ENCODE results near the gene FOXP1.

The FOXP1 gene

GRCh38 chr3:71277341-71277740, 306.2 kb downstream of the FOXP1 start:
- no peak for ATAC-seq
- TF ChIP-seq CREB5 (CRISPR knock-in tag; IDR thresholded peaks at IDR 0.05; ENCODE audit: low read depth) (no peak), ZC3H10 (CRISPR knock-in tag; IDR thresholded peaks at IDR 0.05) (no peak), OSR1 (CRISPR knock-in tag; IDR thresholded peaks at IDR 0.05) (no peak), ZNF70 (CRISPR knock-in tag; IDR thresholded peaks at IDR 0.05) (no peak), ARNTL (CRISPR knock-in tag; IDR thresholded peaks at IDR 0.05; ENCODE audit: borderline replicate concordance, low read depth) (no peak), ZNF565 (CRISPR knock-in tag; conservative IDR thresholded peaks at IDR 0.05; ENCODE audit: low read depth) (no peak), TOX (CRISPR knock-in tag; IDR thresholded peaks at IDR 0.05; ENCODE audit: borderline replicate concordance) (no peak), CSDC2 (CRISPR knock-in tag; IDR thresholded peaks at IDR 0.05) (no peak), PPARA (CRISPR knock-in tag; IDR thresholded peaks at IDR 0.05; ENCODE audit: borderline replicate concordance) (no peak), CSRNP3 (CRISPR knock-in tag; IDR thresholded peaks at IDR 0.05) (no peak), TCF4 (CRISPR knock-in tag; IDR thresholded peaks at IDR 0.05; ENCODE audit: borderline replicate concordance) (no peak), ZFP30 (CRISPR knock-in tag; IDR thresholded peaks at IDR 0.05) (no peak), ZFP3 (CRISPR knock-in tag; IDR thresholded peaks at IDR 0.05) (no peak), ISL1 (CRISPR knock-in tag; IDR thresholded peaks at IDR 0.05) (no peak), RARB (CRISPR knock-in tag; IDR thresholded peaks at IDR 0.05) (no peak)

GRCh38 chr3:71276531-71276930, 307.0 kb downstream of the FOXP1 start:
- TF ChIP-seq ZFP3 (CRISPR knock-in tag; IDR thresholded peaks at IDR 0.05) (no peak), SNAI2 (CRISPR knock-in tag; IDR thresholded peaks at IDR 0.05) (no peak), ARNTL (CRISPR knock-in tag; IDR thresholded peaks at IDR 0.05; ENCODE audit: borderline replicate concordance, low read depth) (no peak), BACH2 (CRISPR knock-in tag; IDR thresholded peaks at IDR 0.05; ENCODE audit: borderline replicate concordance) (no peak), ZNF70 (CRISPR knock-in tag; IDR thresholded peaks at IDR 0.05) (no peak), ESRRG (CRISPR knock-in tag; IDR thresholded peaks at IDR 0.05) (no peak), OSR1 (CRISPR knock-in tag; IDR thresholded peaks at IDR 0.05) (no peak), GLIS3 (CRISPR knock-in tag; IDR thresholded peaks at IDR 0.05) (no peak), CSDC2 (CRISPR knock-in tag; IDR thresholded peaks at IDR 0.05) (no peak), PPARA (CRISPR knock-in tag; IDR thresholded peaks at IDR 0.05; ENCODE audit: borderline replicate concordance) (no peak), TOX (CRISPR knock-in tag; IDR thresholded peaks at IDR 0.05; ENCODE audit: borderline replicate concordance) (no peak), ZNF8 (CRISPR knock-in tag; IDR thresholded peaks at IDR 0.05) (no peak), ZC3H10 (CRISPR knock-in tag; IDR thresholded peaks at IDR 0.05) (no peak), TCF4 (CRISPR knock-in tag; IDR thresholded peaks at IDR 0.05; ENCODE audit: borderline replicate concordance) (no peak), POU6F1 (CRISPR knock-in tag; IDR thresholded peaks at IDR 0.05; ENCODE audit: borderline replicate concordance, low read depth) (no peak), RARB (CRISPR knock-in tag; IDR thresholded peaks at IDR 0.05) (no peak), CSRNP3 (CRISPR knock-in tag; IDR thresholded peaks at IDR 0.05) (no peak)
- TF ChIP-seq, protein P1, sequence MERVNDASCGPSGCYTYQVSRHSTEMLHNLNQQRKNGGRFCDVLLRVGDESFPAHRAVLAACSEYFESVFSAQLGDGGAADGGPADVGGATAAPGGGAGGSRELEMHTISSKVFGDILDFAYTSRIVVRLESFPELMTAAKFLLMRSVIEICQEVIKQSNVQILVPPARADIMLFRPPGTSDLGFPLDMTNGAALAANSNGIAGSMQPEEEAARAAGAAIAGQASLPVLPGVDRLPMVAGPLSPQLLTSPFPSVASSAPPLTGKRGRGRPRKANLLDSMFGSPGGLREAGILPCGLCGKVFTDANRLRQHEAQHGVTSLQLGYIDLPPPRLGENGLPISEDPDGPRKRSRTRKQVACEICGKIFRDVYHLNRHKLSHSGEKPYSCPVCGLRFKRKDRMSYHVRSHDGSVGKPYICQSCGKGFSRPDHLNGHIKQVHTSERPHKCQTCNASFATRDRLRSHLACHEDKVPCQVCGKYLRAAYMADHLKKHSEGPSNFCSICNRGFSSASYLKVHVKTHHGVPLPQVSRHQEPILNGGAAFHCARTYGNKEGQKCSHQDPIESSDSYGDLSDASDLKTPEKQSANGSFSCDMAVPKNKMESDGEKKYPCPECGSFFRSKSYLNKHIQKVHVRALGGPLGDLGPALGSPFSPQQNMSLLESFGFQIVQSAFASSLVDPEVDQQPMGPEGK (CRISPR knock-in tag; IDR thresholded peaks at IDR 0.05; ENCODE audit: borderline replicate concordance), result no peak

GRCh38 chr3:71273453-71273852, 310.1 kb downstream of the FOXP1 start:
- TF ChIP-seq ZFP3 (CRISPR knock-in tag; IDR thresholded peaks at IDR 0.05) (no peak), ZFP30 (CRISPR knock-in tag; IDR thresholded peaks at IDR 0.05) (no peak), CREB5 (CRISPR knock-in tag; IDR thresholded peaks at IDR 0.05; ENCODE audit: low read depth) (no peak), OSR1 (CRISPR knock-in tag; IDR thresholded peaks at IDR 0.05) (no peak), ZNF70 (CRISPR knock-in tag; IDR thresholded peaks at IDR 0.05) (no peak)
- ATAC-seq, result no peak

More at GRCh38 chr3:71276531-71276930, 307.0 kb downstream of the FOXP1 start:
- no peak for ATAC-seq

All from SK-N-SH treated with all-trans-retinoic acid at 6 μM for 48 hours (cell line).